Stomach (tissue), 4 donors: Measurements from ENCODE around the gene RHOJ.

Experiments used
- EP300 ChIP-seq: sonication (generic); formaldehyde crosslinking; IDR thresholded peaks from one replicate; pipeline ENCODE4 v1.6.1; 2017; ENCODE audit warnings: antibody characterized with exemption
- POLR2A ChIP-seq, 4 donors: fragments of 450-650 bp; IDR thresholded peaks; one replicate each; pipeline ENCODE4 v1.6.1; 2016; ENCODE audit warnings: antibody characterized with exemption in 4 of 4, control low read depth in 2 of 4, mild to moderate bottlenecking in 1 of 4, moderate library complexity in 1 of 4
- POLR2AphosphoS5 ChIP-seq, 3 donors: sonication (generic); formaldehyde crosslinking; IDR thresholded peaks; one replicate each; pipeline ENCODE4 v1.6.1; 2016; ENCODE audit warnings: antibody characterized with exemption in 3 of 3
- TF ChIP-seq, protein P1 (sequence below), 7 experiments: fragments of 450-650 bp in 4 of 7; fragments of 200-600 bp in 3 of 7; sonication (generic) in 3 of 7; IDR thresholded peaks; one replicate each; pipeline ENCODE4 v1.5.1; 2016 to 2019; ENCODE audit warnings: antibody characterized with exemption in 7 of 7, control low read depth in 2 of 7, mild to moderate bottlenecking in 1 of 7

DNA sequence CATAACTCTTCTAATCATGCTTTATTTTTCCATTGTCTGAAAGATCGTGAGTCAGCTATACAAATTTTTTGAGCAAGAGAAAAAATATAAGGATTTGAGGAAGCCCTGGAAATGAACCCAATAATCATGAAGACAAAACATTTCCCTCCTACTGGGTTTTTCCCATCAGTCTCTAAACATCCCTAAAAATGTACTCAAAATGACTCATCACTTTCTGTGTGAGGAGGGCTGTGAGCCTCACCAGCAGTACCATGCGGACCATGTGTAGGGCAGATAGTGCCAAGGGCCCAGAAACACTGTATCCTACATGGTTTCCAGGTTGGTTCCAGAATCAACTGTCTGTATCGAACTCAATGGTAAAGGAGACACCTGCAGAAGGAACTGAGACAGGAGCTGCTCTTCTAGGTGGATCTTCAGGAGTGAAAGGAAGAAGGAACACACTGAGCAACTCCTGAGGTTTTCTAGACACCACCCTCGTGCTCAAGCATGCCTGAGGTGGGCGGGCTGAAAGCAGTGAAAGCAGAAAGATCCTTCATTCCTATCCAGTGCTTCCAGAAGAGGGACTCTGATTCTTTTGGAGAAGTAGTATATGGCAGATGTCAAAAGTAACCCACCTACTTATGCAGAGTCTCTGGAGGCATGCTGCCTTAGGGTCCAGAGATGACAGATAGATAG lies 48.6 kb upstream of the RHOJ start:
- TF ChIP-seq, protein P1, sequence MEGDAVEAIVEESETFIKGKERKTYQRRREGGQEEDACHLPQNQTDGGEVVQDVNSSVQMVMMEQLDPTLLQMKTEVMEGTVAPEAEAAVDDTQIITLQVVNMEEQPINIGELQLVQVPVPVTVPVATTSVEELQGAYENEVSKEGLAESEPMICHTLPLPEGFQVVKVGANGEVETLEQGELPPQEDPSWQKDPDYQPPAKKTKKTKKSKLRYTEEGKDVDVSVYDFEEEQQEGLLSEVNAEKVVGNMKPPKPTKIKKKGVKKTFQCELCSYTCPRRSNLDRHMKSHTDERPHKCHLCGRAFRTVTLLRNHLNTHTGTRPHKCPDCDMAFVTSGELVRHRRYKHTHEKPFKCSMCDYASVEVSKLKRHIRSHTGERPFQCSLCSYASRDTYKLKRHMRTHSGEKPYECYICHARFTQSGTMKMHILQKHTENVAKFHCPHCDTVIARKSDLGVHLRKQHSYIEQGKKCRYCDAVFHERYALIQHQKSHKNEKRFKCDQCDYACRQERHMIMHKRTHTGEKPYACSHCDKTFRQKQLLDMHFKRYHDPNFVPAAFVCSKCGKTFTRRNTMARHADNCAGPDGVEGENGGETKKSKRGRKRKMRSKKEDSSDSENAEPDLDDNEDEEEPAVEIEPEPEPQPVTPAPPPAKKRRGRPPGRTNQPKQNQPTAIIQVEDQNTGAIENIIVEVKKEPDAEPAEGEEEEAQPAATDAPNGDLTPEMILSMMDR (IDR thresholded peaks at IDR 0.05) = no peak
- TF ChIP-seq POLR2A (IDR thresholded peaks at IDR 0.05) (no peak), POLR2AphosphoS5 (IDR thresholded peaks at IDR 0.05) (no peak), EP300 (no peak)
